MM.1S (cell line): ENCODE measurements around the gene MAPK7.

ENCODE experiments used
- DNase-seq: peaks from one replicate; pipeline ENCODE4 v3.0.0-alpha.2; 2015
- H2AFZ ChIP-seq: fragments of 300-600 bp; sonication (generic); 2 replicates; pipeline ENCODE4 v1.6.0; 2016; ENCODE audit warnings: antibody characterized with exemption, low read length
- H3F3A ChIP-seq: fragments of 300-600 bp; sonication (generic); 2 replicates; pipeline ENCODE4 v1.6.1; 2016; ENCODE audit warnings: mild to moderate bottlenecking, antibody characterized with exemption, low read length, moderate library complexity, mixed read lengths; ENCODE audit not compliant: insufficient read depth
- H3K27ac ChIP-seq: fragments of 300-600 bp; sonication (generic); 2 replicates; pipeline ENCODE4 v1.5.1; 2016; ENCODE audit warnings: mild to moderate bottlenecking, low read length
- H3K27me3 ChIP-seq: fragments of 300-600 bp; sonication (generic); replicated peaks from 2 replicates; pipeline ENCODE4 v1.6.0; 2016; ENCODE audit warnings: low read length; ENCODE audit not compliant: insufficient read depth
- H3K36me3 ChIP-seq: fragments of 300-600 bp; sonication (generic); replicated peaks from 2 replicates; pipeline ENCODE4 v1.6.1; 2016; ENCODE audit warnings: mild to moderate bottlenecking, low read length, mixed read lengths; ENCODE audit not compliant: insufficient read depth
- H3K4me1 ChIP-seq: fragments of 300-600 bp; sonication (generic); 2 replicates; pipeline ENCODE4 v1.6.1; 2016; ENCODE audit warnings: low read length, mixed read lengths
- H3K4me2 ChIP-seq: fragments of 300-600 bp; sonication (generic); 2 replicates; pipeline ENCODE4 v1.6.0; 2016; ENCODE audit warnings: low read depth, low read length
- H3K4me3 ChIP-seq: fragments of 300-600 bp; sonication (generic); 2 replicates; pipeline ENCODE4 v1.5.1; 2016; ENCODE audit warnings: low read length, mixed read lengths
- H3K79me2 ChIP-seq: fragments of 300-600 bp; sonication (generic); 2 replicates; pipeline ENCODE4 v1.6.1; 2016; ENCODE audit warnings: mixed run types, low read length, mixed read lengths
- H3K9ac ChIP-seq: fragments of 300-600 bp; sonication (generic); 2 replicates; pipeline ENCODE4 v1.6.1; 2016; ENCODE audit warnings: low read length, mixed read lengths
- H3K9me2 ChIP-seq: fragments of 300-600 bp; sonication (generic); replicated peaks from 2 replicates; pipeline ENCODE4 v1.6.1; 2016; ENCODE audit warnings: mild to moderate bottlenecking, low read length, mixed read lengths; ENCODE audit not compliant: insufficient read depth
- H3K9me3 ChIP-seq: fragments of 300-600 bp; sonication (generic); replicated peaks from 2 replicates; pipeline ENCODE4 v1.6.1; 2016; ENCODE audit warnings: mild to moderate bottlenecking, low read length, mixed read lengths; ENCODE audit not compliant: insufficient read depth
- H4K20me1 ChIP-seq: fragments of 300-600 bp; sonication (generic); 2 replicates; pipeline ENCODE4 v1.6.1; 2016; ENCODE audit warnings: mild to moderate bottlenecking, low read length, moderate library complexity, mixed read lengths; ENCODE audit not compliant: insufficient read depth
- EZH2 ChIP-seq: fragments of 300-600 bp; sonication (generic); optimal IDR thresholded peaks from 2 replicates; pipeline ENCODE3; 2017; ENCODE audit warnings: low read depth, mild to moderate bottlenecking, antibody characterized with exemption, low read length, mixed read lengths
- EZH2phosphoT487 ChIP-seq: fragments of 300-600 bp; sonication (generic); IDR thresholded peaks from 2 replicates; pipeline ENCODE4 v1.6.1; 2018; ENCODE audit warnings: antibody characterized with exemption, low read length
- TF ChIP-seq, protein P1 (sequence below): fragments of 300-600 bp; sonication (generic); IDR thresholded peaks from 2 replicates; pipeline ENCODE4 v1.5.1; 2016; ENCODE audit warnings: antibody characterized with exemption, low read length, mixed read lengths

The MAPK7 gene

DNA sequence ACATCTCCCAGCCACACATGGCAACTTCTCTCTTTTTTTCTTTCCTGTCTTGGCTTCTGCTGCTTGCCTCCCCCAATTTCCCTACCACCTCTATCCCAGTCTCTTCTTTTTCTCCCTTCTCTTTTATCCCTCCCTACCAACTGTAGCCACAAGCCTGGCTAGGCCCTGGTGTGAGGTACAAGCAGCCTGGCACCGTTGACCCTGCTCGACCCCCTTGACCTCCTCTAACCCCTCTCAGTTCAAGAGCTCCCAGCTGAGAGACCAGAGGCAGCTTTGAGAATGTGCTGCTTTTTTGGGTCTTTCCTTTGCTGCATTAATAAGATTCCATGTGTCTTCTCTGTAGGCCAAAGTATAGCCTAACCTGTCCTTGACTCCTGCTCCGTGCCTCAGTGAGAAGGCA, 48.0 kb upstream of the MAPK7 start:
- H3K9me3 ChIP-seq: no peaks in the 10 kb centered on the region
- no peaks in the 10 kb centered on the region for H3F3A ChIP-seq
- H3K27ac ChIP-seq: no peak overlapping the region
- no peak overlapping the region for H3K9ac ChIP-seq
- H3K79me2 ChIP-seq: no peaks in the 10 kb centered on the region
- H3K4me1 ChIP-seq: no peaks in the 10 kb centered on the region
- no peaks in the 10 kb centered on the region for H3K27me3 ChIP-seq
- no peak for DNase-seq
- no peaks in the 10 kb centered on the region for H4K20me1 ChIP-seq
- H2AFZ ChIP-seq: no peak overlapping the region
- no peaks in the 10 kb centered on the region for H3K9me2 ChIP-seq
- H3K4me3 ChIP-seq: no peak overlapping the region
- no peak for TF ChIP-seq EZH2phosphoT487
- TF ChIP-seq EZH2: no peak
- TF ChIP-seq, protein P1, sequence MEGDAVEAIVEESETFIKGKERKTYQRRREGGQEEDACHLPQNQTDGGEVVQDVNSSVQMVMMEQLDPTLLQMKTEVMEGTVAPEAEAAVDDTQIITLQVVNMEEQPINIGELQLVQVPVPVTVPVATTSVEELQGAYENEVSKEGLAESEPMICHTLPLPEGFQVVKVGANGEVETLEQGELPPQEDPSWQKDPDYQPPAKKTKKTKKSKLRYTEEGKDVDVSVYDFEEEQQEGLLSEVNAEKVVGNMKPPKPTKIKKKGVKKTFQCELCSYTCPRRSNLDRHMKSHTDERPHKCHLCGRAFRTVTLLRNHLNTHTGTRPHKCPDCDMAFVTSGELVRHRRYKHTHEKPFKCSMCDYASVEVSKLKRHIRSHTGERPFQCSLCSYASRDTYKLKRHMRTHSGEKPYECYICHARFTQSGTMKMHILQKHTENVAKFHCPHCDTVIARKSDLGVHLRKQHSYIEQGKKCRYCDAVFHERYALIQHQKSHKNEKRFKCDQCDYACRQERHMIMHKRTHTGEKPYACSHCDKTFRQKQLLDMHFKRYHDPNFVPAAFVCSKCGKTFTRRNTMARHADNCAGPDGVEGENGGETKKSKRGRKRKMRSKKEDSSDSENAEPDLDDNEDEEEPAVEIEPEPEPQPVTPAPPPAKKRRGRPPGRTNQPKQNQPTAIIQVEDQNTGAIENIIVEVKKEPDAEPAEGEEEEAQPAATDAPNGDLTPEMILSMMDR: no peak
- H3K4me2 ChIP-seq: no peak overlapping the region
- H3K36me3 ChIP-seq: no peaks in the 10 kb centered on the region

DNA sequence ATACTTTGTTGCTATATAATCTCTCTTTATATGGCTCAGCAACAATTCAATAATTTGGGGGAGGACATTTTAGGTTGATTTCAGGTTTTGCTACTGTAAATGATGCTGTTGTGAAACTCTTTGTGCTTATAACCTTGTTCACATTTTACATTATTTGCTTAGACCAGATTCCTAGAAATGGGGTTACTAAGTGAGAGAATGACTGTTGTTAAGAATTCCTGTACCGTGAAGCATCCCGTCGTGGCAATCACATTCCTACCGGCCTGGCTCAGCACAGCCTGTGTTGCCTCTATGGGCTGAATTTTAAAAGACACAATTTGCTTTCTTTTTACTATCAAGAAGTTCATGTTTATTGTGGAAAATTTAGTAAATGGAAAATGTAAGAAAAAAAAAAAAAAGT, 47.2 kb upstream of the MAPK7 start:
- Histone ChIP-seq H3K79me2 (no peaks in the 10 kb centered on the region), H3K27me3 (no peaks in the 10 kb centered on the region), H3K9ac (no peak overlapping the region), H3K4me3 (no peak overlapping the region), H3K4me1 (no peaks in the 10 kb centered on the region), H2AFZ (no peak overlapping the region), H3K27ac (no peak overlapping the region), H3K4me2 (no peak overlapping the region), H4K20me1 (no peaks in the 10 kb centered on the region), H3K9me3 (no peaks in the 10 kb centered on the region), H3F3A (no peaks in the 10 kb centered on the region), H3K9me2 (no peaks in the 10 kb centered on the region), H3K36me3 (no peaks in the 10 kb centered on the region)
- TF ChIP-seq, protein P1: no peak
- TF ChIP-seq EZH2 (no peak), EZH2phosphoT487 (no peak)
- no peak for DNase-seq

DNA sequence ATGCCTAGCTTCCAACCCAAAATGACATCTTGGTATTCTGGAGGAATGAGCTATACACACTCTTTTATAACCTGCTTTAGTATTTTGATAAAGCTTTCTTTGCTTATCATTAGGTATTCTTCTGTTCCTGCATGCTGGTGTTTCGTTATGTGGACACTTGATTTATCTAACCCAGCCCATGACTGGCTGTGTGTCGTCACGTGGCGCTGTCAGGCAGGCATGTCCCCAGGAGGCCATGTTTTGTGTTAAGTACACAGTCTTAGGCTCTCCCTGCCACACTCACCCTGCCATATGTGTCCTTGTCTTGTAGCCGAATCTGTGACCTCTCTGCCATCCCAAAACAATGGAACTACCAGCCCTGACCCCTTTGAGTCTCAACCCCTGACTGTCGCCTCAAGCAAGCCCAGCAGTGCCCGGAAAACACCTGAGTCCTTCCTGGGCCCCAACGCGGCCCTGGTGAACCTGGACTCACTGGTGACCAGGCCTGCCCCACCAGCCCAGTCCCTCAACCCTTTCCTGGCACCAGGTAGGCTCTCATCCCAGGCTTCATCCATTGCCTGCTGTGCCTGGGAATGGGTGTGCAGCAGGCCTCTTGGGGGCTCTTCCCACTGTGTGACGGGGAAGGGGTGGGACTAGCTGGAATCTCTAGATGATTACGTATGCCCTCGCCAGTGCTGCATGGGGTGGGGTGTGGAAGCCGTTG, 46.6 kb upstream of the MAPK7 start:
- H3F3A ChIP-seq: no peaks in the 10 kb centered on the region
- no peak for TF ChIP-seq EZH2
- no peak for TF ChIP-seq EZH2phosphoT487
- TF ChIP-seq, protein P1: no peak
- H3K4me1 ChIP-seq: no peaks in the 10 kb centered on the region
- no peak overlapping the region for H3K27ac ChIP-seq
- H3K9ac ChIP-seq: no peak overlapping the region
- no peaks in the 10 kb centered on the region for H3K27me3 ChIP-seq
- no peak for DNase-seq
- H3K79me2 ChIP-seq: no peaks in the 10 kb centered on the region
- no peak overlapping the region for H3K4me3 ChIP-seq
- H3K9me2 ChIP-seq: no peaks in the 10 kb centered on the region
- no peaks in the 10 kb centered on the region for H4K20me1 ChIP-seq
- no peak overlapping the region for H2AFZ ChIP-seq
- no peaks in the 10 kb centered on the region for H3K36me3 ChIP-seq
- no peaks in the 10 kb centered on the region for H3K9me3 ChIP-seq
- no peak overlapping the region for H3K4me2 ChIP-seq
